ENCODE measurements around the gene IPO8.

GRCh38 chr12:30614031-30614430 is 81.6 kb downstream of the IPO8 start:
- TF ChIP-seq POLR2AphosphoS5 (IDR thresholded peaks at IDR 0.05): no peak
- TF ChIP-seq POLR2A (IDR thresholded peaks at IDR 0.05): no peak
- no peak for TF ChIP-seq CTCF (IDR thresholded peaks at IDR 0.05)

Data from breast epithelium (tissue), 3 donors.